OCI-LY1 (cell line): ENCODE measurements around the gene FAIM.
"Not testable (repeated sequence)": the region's sequence is repeated elsewhere in the genome, so short reads cannot be mapped to it uniquely, and the experiment has no call there.

Experiments used
- H2AFZ ChIP-seq: fragments of 200-600 bp; sonication (generic), shearing (Covaris generic); 2 replicates; pipeline ENCODE4 v1.6.0; 2014; ENCODE audit warnings: antibody characterized with exemption, mild to moderate bottlenecking, low read length
- H3F3A ChIP-seq: fragments of 200-600 bp; sonication (generic), shearing (Covaris generic); 2 replicates; pipeline ENCODE4 v1.6.0; 2014; ENCODE audit warnings: mild to moderate bottlenecking, antibody characterized with exemption, low read length, moderate library complexity; ENCODE audit not compliant: insufficient read depth
- H3K27ac ChIP-seq: fragments of 200-600 bp; sonication (generic); 2 replicates; pipeline ENCODE4 v1.5.1; 2014; ENCODE audit warnings: low read length, mixed run types, mild to moderate bottlenecking, low read depth; ENCODE audit not compliant: poor library complexity, severe bottlenecking
- H3K27me3 ChIP-seq: fragments of 200-600 bp; sonication (generic); 2 replicates; pipeline ENCODE4 v1.6.0; 2014; ENCODE audit warnings: antibody characterized with exemption, mild to moderate bottlenecking, low read length, moderate library complexity; ENCODE audit not compliant: insufficient read depth
- H3K36me3 ChIP-seq: fragments of 200-600 bp; sonication (generic); 2 replicates; pipeline ENCODE4 v1.6.1; 2014; ENCODE audit warnings: mild to moderate bottlenecking, antibody characterized with exemption, low read length, moderate library complexity, mixed read lengths; ENCODE audit not compliant: insufficient read depth
- H3K4me1 ChIP-seq: fragments of 200-600 bp; sonication (generic); 2 replicates; pipeline ENCODE4 v1.5.1; 2014; ENCODE audit warnings: mild to moderate bottlenecking, low read length, moderate library complexity; ENCODE audit not compliant: insufficient read depth, severe bottlenecking
- H3K4me2 ChIP-seq: fragments of 200-600 bp; sonication (generic), shearing (Covaris generic); 2 replicates; pipeline ENCODE4 v1.6.1; 2014; ENCODE audit warnings: low read length
- H3K4me3 ChIP-seq: fragments of 200-600 bp; sonication (generic); 2 replicates; pipeline ENCODE4 v1.5.1; 2014; ENCODE audit warnings: low read length, low read depth, mild to moderate bottlenecking, mixed read lengths; ENCODE audit not compliant: poor library complexity, severe bottlenecking
- H3K79me2 ChIP-seq: fragments of 200-600 bp; shearing (Covaris generic); 2 replicates; pipeline ENCODE4 v1.6.1; 2016; ENCODE audit warnings: mixed run types, low read length, mixed read lengths; ENCODE audit not compliant: insufficient read depth
- H3K9ac ChIP-seq: fragments of 200-600 bp; sonication (generic), shearing (Covaris generic); 2 replicates; pipeline ENCODE4 v1.6.1; 2014; ENCODE audit warnings: mild to moderate bottlenecking, low read length, mixed read lengths
- H3K9me2 ChIP-seq: fragments of 200-600 bp; sonication (generic), shearing (Covaris generic); 2 replicates; pipeline ENCODE4 v1.6.1; 2014; ENCODE audit warnings: low read depth, mild to moderate bottlenecking, low read length, mixed read lengths
- H3K9me3 ChIP-seq: fragments of 200-600 bp; shearing (Covaris generic); 2 replicates; pipeline ENCODE4 v1.6.1; 2014; ENCODE audit warnings: low read length, mixed read lengths
- H4K20me1 ChIP-seq: fragments of 200-600 bp; sonication (generic), shearing (Covaris generic); 2 replicates; pipeline ENCODE4 v1.6.0; 2016; ENCODE audit warnings: mild to moderate bottlenecking, low read length; ENCODE audit not compliant: insufficient read depth
- CTCF ChIP-seq: fragments of 200-600 bp; sonication (generic), shearing (Covaris generic); IDR thresholded peaks from 2 replicates; pipeline ENCODE4 v1.5.1; 2017; ENCODE audit warnings: mild to moderate bottlenecking, antibody characterized with exemption, low read length, moderate library complexity, mixed read lengths
- EZH2 ChIP-seq: fragments of 200-600 bp; sonication (generic), shearing (Covaris generic); IDR thresholded peaks from 2 replicates; pipeline ENCODE4 v1.8.0; 2017; ENCODE audit warnings: borderline replicate concordance, mixed run types, mild to moderate bottlenecking, antibody characterized with exemption, low read length, moderate library complexity, mixed read lengths

The FAIM gene

GRCh38 chr3:138594150-138594934 lies 14.2 kb upstream of the FAIM start, which contains the start of gene CEP70:
Gene CEP70, minus strand, starts transcription at chr3:138594260. Its CDS starts 21,333 bp downstream, at chr3:138572927.
- Histone ChIP-seq H2AFZ (peak within 1 kb of the TSS; percentile 13; the same call in 1 of the 2 replicates), H3K4me1 (peaks cover 49% of the 10 kb centered on the region), H3K9me3 (no peaks in the 10 kb centered on the region), H3K27me3 (no peaks in the 10 kb centered on the region), H3K36me3 (no peaks in the 10 kb centered on the region), H3K4me3 (peak within 1 kb of the TSS; percentile 61), H3K9me2 (no peaks in the 10 kb centered on the region), H3K27ac (peak within 1 kb of the TSS; percentile 77), H3K9ac (peak within 1 kb of the TSS; percentile 60), H3K79me2 (no peaks in the 10 kb centered on the region), H4K20me1 (no peaks in the 10 kb centered on the region), H3F3A (no peaks in the 10 kb centered on the region), H3K4me2 (peak within 1 kb of the TSS; percentile 68)
- TF ChIP-seq CTCF, result peak; percentile 99
- TF ChIP-seq EZH2, result no peak

DNA sequence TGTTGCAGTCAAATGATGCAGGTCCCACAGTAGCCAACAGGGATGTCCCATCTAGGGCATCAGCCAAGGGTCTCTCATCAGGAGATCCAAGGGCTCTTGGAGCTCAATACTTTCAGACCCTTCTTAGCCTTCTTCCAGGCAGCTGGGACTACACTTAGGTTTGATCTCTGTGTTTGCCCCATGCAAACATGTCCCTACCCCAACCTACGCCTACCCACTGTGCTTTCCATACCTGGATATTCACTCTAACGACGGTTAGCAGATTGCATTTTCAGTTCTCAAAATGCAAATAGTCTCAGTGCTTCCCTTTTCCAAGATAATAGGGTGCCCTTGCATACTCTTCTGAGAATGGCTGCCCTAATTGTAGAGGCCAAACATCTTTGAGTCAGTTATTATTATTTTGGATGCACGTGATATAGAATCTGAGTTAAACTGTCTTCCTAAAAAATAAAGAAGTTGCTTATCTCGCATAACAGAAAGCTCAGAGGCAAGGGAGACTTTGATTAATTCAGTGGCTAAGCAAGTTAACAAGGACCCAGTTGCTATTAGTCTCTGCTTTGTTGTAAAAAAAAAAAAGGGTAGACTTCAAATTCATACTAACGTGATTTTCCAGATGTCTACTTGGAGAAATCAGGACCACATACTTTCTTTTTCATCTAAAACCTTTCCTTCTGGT lies 13.5 kb upstream of the FAIM start:
- Histone ChIP-seq H3F3A (no peaks in the 10 kb centered on the region), H3K9me2 (no peaks in the 10 kb centered on the region), H3K9ac (peak overlapping the region; percentile 7; the same call in 1 of the 2 replicates), H4K20me1 (no peaks in the 10 kb centered on the region), H3K27me3 (no peaks in the 10 kb centered on the region), H2AFZ (0 out of 2 replicates have a peak overlapping the region, but pooled peaks have one; percentile 10), H3K27ac (peak overlapping the region; percentile 77), H3K4me3 (peak overlapping the region; percentile 61), H3K9me3 (no peaks in the 10 kb centered on the region), H3K36me3 (no peaks in the 10 kb centered on the region), H3K4me2 (peak overlapping the region; percentile 68), H3K4me1 (peaks cover 49% of the 10 kb centered on the region), H3K79me2 (no peaks in the 10 kb centered on the region)
- TF ChIP-seq EZH2 (no peak), CTCF (no peak)

GRCh38 chr3:138597186-138597976 lies 11.2 kb upstream of the FAIM start:
- Histone ChIP-seq H3K4me2 (peak overlapping the region; percentile 23; the same call in 1 of the 2 replicates), H3K9ac (peak overlapping the region; percentile 15; the same call in 1 of the 2 replicates), H3K27ac (peak overlapping the region; percentile 18), H2AFZ (peak overlapping the region; percentile 88; the same call in 1 of the 2 replicates), H3K4me1 (peaks cover 42% of the 10 kb centered on the region)
- not testable (repeated sequence) for H3K9me3 ChIP-seq, H3F3A ChIP-seq, H3K4me3 ChIP-seq, H3K36me3 ChIP-seq, H4K20me1 ChIP-seq, H3K79me2 ChIP-seq, H3K27me3 ChIP-seq, H3K9me2 ChIP-seq
